HG03135 (cell line): ENCODE data around the gene NKX2-4.
"Not testable (repeated sequence)": the region's sequence is repeated elsewhere in the genome, so short reads cannot be mapped to it uniquely, and the experiment has no call there.

Experiments used
- ATAC-seq: cut with Tn5 transposase; IDR thresholded peaks from one replicate; pipeline ENCODE4 v1.9.1; 2021; ENCODE audit warnings: mild to moderate bottlenecking, moderate library complexity; ENCODE audit not compliant: unreplicated experiment

The NKX2-4 gene

DNA sequence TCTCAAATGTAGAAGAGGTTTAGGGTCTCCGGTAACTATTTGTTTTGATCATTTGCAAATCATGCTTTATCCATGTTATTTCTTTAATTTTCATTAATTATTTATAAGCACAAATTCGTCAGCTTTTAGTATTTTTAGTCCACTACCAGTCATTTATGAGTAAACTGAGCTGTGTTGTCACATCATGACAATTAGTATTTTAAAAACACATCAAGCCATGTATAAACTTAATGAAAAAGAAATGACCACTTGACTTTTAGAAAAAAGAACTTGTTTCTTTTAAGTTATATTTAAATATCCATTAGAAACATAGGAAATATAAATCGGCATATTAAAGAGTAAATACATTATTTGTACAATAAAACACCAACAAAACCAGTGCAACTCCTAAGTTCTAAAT lies 2.8 kb downstream of the NKX2-4 start:
- ATAC-seq: no peak

DNA sequence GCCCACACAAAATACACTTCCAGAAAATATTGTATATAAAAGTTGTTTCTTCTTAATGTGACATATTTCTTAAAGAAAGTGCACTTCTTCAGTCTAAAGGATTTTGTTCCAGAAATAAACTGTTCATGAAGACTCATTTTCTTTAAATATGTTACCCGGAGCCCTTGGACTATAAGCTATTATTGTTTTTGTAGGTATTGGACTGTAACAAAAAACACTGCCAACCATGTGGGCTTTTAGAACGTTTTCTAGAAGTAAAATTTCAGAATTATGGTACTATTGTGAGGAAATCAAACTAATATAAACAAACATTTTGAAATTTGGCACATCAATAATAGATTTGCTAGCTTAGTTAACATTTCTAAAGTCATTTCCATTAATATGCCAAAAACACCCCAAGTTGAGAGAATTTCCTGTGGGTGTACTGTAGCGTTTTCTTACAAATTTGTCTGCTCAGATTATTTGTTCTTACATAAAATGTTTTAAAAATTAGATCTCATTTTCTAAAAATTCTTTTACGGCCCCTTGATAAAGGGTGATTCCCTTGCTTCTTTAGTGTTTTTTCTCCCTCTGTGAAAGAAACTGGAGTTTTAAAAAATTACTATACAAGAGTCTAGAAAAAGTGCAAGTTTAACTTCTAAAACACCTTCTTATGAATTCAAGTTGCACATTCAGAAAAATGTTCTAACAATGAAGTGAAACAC lies 3.4 kb downstream of the NKX2-4 start:
- ATAC-seq: no peak

DNA sequence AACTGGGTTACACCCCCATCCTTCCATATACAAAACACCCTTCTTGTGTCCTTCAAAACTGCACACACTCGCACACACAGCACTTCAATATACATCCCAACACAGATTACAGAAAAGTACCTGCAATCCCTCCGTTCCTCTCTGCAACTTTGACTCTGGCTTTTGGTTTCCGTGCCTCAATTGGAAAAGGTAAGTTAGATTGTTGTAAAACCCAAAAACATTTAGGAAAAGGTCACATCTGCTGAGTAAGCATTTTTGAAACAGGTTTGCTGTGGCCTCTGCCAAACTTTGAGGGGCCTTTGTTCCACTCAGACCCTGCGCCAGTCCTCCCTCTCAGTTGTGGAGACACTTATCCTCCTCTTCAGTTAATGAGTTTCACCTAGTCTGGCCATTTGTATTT lies 4.2 kb downstream of the NKX2-4 start:
- no peak for ATAC-seq

DNA sequence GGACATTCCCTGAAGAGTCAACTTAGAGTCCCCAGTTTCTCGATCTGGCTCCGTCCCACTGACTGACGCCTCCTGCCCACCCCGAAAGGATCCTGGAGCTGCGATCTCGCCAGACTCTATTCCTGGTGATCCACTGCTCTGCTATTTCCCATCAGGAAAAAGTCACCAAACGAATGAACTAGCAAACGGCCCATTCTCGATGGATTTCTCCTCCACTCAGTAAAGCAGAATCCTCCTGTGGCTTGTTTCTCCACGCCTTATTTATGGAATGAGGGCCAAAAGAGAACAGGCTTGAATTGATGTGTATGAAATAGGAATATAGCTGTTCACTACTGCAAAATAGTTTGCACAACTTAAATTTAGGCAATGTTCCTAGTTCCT lies 5.4 kb downstream of the NKX2-4 start:
- ATAC-seq: no peak

DNA sequence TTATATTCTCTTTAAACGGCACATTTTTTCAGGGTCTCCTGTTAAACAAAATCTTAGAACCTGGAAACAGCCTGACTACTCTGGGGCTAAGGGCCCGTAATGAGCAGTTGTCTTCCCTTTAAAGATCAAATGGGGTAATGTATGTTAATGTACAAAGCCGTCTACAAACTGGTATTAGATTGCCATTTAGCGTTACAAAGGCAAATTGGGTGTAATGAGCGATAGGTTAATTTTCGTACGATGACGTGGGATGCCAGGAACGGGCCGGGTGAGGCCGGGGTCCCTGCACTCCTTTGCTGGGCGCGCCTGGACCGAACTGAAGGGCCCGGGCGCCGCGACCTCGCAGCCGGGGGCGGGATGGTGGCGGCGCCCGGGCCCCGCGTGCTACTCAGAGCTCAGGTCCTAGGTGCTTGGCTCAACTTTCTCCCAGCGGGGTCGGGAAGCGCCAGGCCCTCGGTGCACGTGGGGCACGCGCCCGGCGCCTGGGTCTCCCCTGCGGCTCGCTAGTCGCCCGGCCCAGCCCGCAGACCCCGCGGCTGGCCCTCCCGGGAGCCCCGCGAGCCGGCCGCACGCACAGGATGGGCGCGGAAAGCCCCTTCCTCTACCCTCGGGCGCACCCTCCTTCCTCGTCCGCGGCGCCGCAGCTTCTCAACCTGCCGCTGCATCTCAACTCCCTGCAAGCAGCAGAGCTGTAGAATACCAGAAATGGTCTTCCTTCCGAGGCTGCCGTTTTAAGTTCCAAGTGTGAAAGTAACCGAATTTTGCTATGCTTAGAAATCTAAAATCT lies 5.9 kb downstream of the NKX2-4 start:
- no peak for ATAC-seq

DNA sequence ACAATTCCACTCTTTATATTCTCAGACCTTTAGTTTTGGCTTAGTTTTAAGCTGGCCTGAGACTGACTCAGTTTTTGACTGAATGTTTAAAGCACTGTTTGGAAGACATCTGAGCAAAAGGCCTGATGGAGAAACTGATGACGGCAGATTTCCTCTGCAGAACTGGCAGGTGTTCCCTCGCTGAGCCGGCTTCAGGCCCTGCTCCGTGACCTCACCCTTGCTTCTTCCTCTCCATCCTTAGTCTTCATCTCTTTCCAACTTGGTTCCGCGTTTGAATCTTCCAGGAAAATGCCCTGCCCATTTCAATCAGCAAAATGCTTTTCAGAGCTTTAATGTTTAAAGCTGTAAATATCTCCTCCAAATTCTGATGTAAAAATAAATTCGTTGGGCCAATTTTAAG lies 6.6 kb downstream of the NKX2-4 start:
- no peak for ATAC-seq

DNA sequence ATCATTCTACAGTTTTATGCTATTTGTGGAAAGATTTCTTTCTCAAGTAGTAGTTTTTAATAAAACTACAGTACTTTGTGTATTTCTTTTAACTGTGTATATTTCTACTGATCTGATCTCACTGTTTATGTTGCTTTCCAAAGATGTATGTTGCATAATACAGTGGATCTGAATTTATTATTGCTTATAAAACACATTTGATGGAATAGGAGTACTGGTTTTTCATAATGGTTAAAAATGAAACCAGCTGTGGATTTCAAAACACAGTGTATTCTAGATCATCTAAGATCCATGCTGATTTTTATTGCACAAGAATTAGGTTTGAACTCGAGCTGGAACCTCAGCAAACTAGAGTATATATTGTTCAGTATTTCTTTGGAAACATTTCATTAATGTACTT lies 8.0 kb downstream of the NKX2-4 start:
- ATAC-seq: no peak

DNA sequence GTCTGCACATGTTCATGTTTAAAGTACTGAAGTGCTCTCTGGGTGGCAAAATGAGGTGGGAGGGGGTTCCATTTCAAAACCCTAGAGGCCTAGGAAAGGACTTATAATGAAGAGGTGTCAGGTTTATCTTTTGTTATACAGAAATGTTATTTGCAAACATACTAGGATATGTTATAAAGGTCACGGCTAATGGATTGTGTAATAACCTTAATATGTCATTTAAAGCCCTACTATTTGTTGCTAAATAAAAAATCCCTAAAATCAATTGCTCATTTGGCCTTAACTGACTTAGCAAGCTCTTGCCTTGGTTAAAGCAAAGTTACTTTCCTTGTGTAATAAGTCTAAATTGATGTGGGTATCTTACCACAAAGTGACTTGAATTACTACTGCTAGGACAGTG lies 8.8 kb downstream of the NKX2-4 start:
- ATAC-seq: no peak

DNA sequence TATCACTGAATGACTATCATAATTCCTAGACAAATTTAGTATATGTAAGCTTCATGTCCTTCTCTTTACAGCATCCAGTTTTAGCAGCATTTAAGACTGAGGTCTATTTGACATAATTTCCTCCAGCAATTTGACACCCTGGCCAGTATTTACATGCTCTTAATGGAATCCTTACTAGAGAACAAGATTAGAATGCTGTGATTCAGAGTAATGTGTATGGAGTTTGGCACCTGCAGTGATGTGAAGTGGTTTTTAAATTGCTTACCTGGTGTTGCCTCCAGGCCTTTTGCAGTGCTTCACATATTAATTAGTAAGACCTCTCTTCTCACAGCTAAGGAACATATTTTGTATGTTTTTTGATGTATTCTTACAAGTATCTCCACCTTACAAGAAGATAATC lies 9.8 kb downstream of the NKX2-4 start:
- no peak for ATAC-seq

DNA sequence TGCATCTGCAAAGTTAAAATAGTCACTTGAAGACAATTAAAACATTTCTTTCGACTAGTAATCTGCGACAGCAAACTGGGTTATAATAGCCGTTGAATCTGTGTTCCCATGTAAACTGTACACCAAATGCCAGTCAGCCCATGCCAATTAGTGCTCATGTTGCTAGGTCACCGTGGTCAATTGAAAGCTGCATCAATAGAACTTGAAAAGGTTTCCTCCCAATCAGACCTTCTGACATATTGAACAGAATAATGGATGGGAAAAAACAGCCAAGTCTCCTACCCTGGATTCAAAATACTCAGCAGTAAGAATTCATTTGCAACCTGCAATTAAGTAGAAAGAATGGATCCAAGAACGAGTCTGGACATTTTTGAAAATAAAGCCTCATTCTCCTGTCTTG lies 11.2 kb downstream of the NKX2-4 start:
- ATAC-seq: no peak

DNA sequence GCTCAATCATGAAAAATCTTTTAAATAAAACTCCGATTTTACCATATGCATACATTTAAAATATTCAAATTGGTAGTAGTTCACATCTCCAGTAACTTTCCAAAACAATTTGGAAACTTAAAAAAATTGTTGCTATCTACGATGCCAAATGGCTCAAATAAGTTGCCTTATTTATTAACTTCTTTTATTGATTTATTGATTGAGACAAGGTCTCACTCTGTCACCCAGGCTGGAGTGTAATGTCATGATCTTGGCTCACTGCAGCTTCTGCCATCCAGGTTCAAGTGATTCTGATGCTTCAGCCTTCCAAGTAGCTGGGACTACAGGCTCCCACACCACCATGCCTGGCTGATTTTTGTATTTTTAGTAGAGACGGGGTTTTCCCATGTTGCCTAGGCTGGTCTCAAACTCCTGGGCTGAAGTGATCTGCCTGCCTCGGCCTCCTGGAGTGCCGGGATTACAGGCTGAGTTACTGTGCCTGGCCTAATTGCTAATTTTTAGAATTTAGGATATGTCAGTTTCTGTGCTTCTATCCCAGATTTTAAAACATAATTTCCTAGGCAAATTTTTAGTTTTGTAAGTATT lies 12.9 kb downstream of the NKX2-4 start:
- ATAC-seq: no peak

DNA sequence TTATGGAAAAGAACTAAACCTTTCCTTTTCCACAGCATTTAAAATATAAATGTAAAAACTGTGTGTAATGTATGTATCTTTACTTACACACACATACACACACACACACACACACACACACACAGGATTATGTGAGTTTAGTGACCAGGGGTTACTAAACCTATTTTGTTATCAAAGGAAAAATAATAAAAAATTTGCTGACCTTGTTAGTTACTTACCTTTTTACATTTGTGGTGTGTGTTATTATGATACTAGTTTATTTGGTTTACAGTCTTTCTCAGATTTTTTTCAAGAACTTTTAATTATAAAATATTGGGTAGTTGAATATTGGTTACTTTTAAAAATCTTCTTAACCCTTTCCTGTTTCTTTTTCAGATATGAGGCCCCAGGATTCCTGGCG lies 15.7 kb downstream of the NKX2-4 start:
- ATAC-seq: no peak

DNA sequence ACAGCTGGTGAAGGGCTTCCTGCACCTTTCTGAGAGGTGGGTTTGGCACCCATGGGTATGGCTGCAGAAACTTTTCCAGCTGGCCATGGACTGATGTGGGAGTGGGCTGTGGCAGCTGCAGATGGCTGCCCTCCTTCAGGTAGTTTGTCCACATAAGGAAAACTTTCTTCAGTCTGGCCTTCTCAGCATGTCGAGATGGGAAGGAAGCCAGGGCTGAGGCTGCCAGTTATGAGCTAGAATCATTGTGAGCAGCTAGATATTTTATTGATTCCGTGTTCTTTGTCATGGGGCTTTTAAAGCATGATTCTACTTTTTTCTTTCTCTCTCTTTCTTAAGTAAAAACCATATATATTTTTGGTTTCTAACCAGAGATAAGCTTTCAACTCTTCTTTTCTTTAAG lies 16.6 kb downstream of the NKX2-4 start:
- ATAC-seq: no peak

DNA sequence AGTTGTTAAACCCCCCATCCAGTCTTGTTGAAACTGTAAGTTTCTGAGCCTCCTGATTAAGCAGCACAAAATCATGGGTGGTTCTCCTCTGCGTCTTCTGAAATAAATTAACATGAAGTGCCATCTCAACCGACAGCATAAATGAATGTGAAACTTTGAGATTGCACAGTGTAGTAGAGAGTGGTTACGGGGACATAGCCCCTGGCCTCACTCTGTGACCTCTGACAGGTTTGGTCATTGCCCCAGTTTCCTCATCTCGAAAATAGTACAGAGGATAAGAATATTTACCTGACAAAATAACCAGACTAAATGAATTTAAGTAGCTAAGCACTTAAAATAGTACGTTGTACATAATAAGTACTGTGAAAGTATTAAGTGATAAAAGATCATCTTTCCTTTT lies 19.1 kb downstream of the NKX2-4 start:
- ATAC-seq: no peak

DNA sequence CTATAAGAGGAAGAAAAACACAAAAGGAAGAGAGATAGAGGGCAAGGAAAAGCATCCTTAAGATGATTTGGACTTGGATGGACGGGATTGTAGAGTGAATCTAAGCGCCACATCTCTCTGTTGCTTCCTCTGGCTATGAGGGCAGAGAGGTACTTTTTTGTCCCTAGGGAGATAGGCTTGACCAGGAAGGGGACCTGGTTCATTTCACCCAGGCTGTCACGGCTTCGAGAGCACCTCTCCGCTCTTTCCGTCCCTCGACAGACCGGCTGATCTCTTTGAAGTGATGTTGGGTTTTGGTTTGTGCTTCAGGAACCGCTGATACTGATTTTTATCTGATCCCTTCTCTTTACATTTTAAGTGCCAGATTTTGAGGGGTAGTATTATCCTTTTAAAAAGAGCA lies 19.6 kb downstream of the NKX2-4 start:
- no peak for ATAC-seq

DNA sequence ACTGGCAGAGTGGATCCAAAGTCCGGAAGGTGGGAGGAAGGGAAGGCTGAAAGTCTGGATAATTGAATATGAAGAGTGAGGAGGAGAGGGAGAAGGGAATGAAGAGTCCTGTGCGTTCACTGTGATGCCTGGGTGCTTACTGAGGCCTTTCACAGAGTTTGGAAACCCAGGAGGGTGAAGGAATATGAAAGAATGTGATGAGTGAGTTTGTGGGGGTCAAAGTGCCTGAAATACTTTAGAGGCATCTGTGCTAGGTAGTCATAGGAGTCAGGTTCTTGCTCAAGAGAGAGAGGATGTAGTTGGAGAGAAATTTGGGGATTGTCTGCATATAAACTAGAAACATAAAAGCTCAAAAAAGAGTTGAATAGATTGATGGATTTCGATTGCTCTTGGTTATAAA lies 20.7 kb downstream of the NKX2-4 start:
- no peak for ATAC-seq

DNA sequence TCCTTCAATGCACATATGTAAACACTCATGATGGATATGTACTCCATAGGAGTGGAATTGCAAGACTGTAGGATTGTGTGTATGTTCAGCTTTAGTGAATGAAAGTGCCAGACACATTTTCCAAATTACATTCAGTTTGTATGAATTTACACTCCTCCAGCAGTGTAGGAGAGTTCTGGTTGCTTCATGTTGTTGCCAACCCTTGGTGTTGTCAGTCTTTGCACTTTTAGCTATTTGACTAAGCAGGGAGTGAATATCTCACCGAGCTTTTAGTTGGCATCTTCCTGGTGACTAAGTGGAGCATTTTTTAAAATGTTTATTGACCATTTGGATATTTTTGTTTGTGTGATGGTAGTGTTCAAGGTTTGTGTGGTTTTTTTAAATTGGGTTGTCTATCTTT lies 23.9 kb downstream of the NKX2-4 start:
- no peak for ATAC-seq

DNA sequence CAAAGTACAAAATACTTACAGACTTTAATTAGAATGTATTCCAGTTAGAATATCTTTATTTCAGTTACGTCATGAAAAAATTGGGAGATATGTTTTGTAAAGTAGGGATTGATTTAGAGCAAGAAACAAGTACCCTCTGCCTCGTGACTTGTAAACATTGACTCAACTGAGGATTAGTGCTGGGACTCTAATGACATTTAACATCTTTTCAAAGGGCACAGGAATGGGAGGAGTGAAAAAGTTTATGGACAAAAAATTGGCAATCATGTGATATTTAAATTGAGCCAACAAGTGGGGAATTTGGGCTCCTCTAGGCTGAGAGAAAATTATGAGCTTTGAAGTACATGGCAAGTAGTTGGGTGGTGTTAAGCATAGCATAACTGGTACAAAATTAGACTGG lies 25.3 kb downstream of the NKX2-4 start:
- ATAC-seq: no peak

DNA sequence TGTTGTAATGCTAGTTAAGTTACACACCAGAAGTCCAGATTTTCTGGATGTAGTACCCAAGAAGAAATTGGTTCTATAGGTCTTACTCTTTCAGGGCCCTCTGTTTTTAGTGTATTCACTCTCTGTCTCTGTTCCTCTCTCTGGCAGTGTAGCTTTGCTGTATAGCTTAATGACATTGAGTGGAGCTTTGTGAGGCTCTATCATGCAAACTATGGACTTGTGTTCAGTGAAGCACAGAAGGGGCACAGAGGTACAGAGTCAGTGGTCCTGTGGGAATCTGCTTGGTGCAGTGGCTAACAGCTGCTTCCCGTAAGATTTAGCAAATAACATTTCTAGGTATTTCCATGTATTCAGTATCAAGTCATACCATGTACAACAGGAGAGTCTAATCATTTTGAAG lies 26.1 kb downstream of the NKX2-4 start:
- no peak for ATAC-seq

DNA sequence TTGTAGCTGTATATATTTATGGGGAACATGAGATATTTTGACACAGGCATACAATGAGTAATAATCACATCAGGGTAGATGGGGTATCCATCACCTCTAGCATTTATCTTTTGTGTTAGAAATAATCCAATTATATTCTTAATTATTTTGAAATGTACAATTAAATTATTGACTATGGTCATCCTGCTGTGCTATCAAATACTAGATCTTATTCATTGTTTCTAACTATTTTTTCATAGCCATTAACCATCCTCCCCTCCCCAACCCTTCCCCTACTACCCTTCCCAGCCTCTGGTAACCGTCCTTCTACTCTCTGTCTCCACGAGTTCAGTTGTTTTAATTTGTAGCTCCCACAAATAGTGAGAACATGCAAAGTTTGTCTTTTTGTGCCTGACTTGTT lies 28.5 kb downstream of the NKX2-4 start:
- no peak for ATAC-seq

DNA sequence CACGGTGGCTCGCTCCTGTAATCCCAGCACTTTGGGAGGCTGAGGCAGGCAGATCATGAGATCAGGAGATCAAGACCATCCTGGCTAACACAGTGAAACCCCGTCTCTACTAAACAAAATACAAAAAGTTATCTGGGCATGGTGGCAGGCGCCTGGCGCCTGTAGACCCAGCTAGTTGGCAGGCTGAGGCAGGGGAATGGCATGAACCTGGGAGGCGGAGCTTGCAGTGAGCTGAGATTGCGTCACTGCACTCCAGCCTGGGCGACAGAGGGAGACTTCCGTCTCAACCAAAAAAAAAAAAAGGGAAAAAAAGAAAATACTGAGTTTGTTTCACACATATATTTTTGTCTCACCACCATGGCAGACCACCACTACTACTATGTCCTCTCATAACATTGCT lies 31.1 kb downstream of the NKX2-4 start:
- ATAC-seq: not testable (repeated sequence)

DNA sequence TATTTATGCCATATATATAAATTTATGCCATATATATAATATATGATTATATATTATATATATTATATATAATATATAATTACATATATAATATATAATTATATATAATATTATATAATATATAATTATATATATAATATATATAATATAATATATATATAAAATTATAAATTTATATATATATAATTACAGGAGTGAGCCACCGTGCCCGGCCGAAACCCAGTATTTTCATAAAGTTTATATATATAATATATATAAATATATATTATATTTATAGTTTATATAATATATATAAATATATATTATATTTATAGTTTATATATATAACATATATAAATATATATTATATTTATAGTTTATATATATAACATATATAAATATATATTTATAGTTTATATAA lies 31.6 kb downstream of the NKX2-4 start:
- ATAC-seq: no peak
